Sigmoid colon (tissue), 4 donors: Measurements from ENCODE around the gene MYH14.

Experiments used
- EP300 ChIP-seq, 4 donors: sonication (generic); formaldehyde crosslinking; IDR thresholded peaks; one replicate each; pipeline ENCODE4 v1.6.1; 2017; ENCODE audit warnings: antibody characterized with exemption in 4 of 4
- POLR2A ChIP-seq, 2 donors: fragments of 450-650 bp; IDR thresholded peaks; one replicate each; pipeline ENCODE4 v1.6.1; 2016; ENCODE audit warnings: antibody characterized with exemption in 2 of 2, mild to moderate bottlenecking in 2 of 2, moderate library complexity in 2 of 2

GRCh38 chr19:50314724-50315708 lies 111.6 kb downstream of the MYH14 start:
- no peak for TF ChIP-seq POLR2A (IDR thresholded peaks at IDR 0.05)
- TF ChIP-seq EP300 (IDR thresholded peaks at IDR 0.05), result no peak
